WTC11 (cell line): ENCODE data around the gene RPAIN.

Source experiments
- ARID4B ChIP-seq: sonication (generic); formaldehyde crosslinking; IDR thresholded peaks from 2 replicates; pipeline ENCODE4 v1.8.0; 2023; ENCODE audit warnings: missing genetic modification reagents, mild to moderate bottlenecking, borderline replicate concordance
- CREB1 ChIP-seq: sonication (generic); formaldehyde crosslinking; IDR thresholded peaks from 2 replicates; pipeline ENCODE4 v1.8.0; 2023; ENCODE audit warnings: mild to moderate bottlenecking, missing genetic modification reagents
- CTCF ChIP-seq: fragments of 200-600 bp; IDR thresholded peaks from 2 replicates; pipeline ENCODE4 v1.8.0; 2022; ENCODE audit warnings: antibody characterized with exemption
- ESRRA ChIP-seq: sonication (generic); formaldehyde crosslinking; IDR thresholded peaks from 2 replicates; pipeline ENCODE4 v1.8.1; 2022; ENCODE audit warnings: mild to moderate bottlenecking, missing genetic modification reagents, borderline replicate concordance
- ZNF396 ChIP-seq: fragments of 250-450 bp; sonication (Bioruptor Pico); IDR thresholded peaks from 2 replicates; pipeline ENCODE4 v1.8.0; 2021; ENCODE audit warnings: mild to moderate bottlenecking, moderate library complexity, borderline replicate concordance
- ZNF425 ChIP-seq: fragments of 250-450 bp; sonication (Bioruptor Pico); conservative IDR thresholded peaks from 2 replicates; pipeline ENCODE4 v1.9.0; 2021; ENCODE audit warnings: mild to moderate bottlenecking

GRCh38 chr17:5418858-5419355 lies 1.1 kb upstream of the RPAIN start:
- TF ChIP-seq CREB1 (CRISPR knock-in tag) (no peak), CTCF (no peak), ZNF396 (CRISPR knock-in tag) (no peak), ZNF425 (no peak), ESRRA (CRISPR knock-in tag) (no peak), ARID4B (CRISPR knock-in tag) (no peak)
